PFSK-1 (cell line): ENCODE results near the gene CCL17.

Experiments used
- FOXP2 ChIP-seq: optimal IDR thresholded peaks from 2 replicates; pipeline ENCODE3; 2011; ENCODE audit warnings: borderline replicate concordance, control low read depth, inconsistent platforms; ENCODE audit not compliant: insufficient read depth; ENCODE audit errors: extremely low read length, extremely low read depth
- POLR2AphosphoS5 ChIP-seq: IDR thresholded peaks from 2 replicates; pipeline ENCODE4 v1.6.1; 2012; ENCODE audit warnings: low read depth, mild to moderate bottlenecking, control low read depth, low read length, moderate library complexity
- SIN3A ChIP-seq: IDR thresholded peaks from 2 replicates; pipeline ENCODE4 v1.6.1; 2012; ENCODE audit warnings: mild to moderate bottlenecking, low read length, moderate library complexity, borderline replicate concordance; ENCODE audit not compliant: insufficient read depth
- TAF1 ChIP-seq: IDR thresholded peaks from 2 replicates; pipeline ENCODE4 v1.6.1; 2012; ENCODE audit warnings: low read length, control low read depth, borderline replicate concordance; ENCODE audit not compliant: insufficient read depth
- TF ChIP-seq, protein P1 (sequence below), 2 experiments: IDR thresholded peaks; 2 replicates each; pipeline versions ENCODE4 v1.6.1 to v1.8.0; 2011 to 2012; ENCODE audit warnings: low read depth in 2 of 2, low read length in 2 of 2, control low read depth in 1 of 2, inconsistent platforms in 1 of 2, mild to moderate bottlenecking in 1 of 2, moderate library complexity in 1 of 2; ENCODE audit not compliant: insufficient read depth in 1 of 2

The CCL17 gene

DNA sequence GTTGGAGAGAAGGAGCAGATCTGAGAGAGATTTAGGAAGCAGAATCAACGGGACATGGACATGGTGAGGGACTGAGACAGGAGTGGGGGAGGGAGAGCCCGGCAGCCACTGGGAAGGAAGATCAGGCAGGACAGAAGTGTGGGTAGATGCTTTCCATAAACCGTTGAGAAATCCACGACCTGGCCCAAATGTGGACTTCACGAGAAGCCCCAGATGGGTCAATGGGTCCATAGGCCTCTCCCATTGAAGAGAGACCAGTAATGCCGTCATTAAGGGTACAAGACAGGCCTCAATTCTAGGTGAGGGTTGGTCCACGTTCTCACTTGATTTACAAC, 46.5 kb upstream of the CCL17 start:
- TF ChIP-seq FOXP2 (no peak), POLR2AphosphoS5 (no peak), SIN3A (no peak), TAF1 (no peak)
- TF ChIP-seq, protein P1, sequence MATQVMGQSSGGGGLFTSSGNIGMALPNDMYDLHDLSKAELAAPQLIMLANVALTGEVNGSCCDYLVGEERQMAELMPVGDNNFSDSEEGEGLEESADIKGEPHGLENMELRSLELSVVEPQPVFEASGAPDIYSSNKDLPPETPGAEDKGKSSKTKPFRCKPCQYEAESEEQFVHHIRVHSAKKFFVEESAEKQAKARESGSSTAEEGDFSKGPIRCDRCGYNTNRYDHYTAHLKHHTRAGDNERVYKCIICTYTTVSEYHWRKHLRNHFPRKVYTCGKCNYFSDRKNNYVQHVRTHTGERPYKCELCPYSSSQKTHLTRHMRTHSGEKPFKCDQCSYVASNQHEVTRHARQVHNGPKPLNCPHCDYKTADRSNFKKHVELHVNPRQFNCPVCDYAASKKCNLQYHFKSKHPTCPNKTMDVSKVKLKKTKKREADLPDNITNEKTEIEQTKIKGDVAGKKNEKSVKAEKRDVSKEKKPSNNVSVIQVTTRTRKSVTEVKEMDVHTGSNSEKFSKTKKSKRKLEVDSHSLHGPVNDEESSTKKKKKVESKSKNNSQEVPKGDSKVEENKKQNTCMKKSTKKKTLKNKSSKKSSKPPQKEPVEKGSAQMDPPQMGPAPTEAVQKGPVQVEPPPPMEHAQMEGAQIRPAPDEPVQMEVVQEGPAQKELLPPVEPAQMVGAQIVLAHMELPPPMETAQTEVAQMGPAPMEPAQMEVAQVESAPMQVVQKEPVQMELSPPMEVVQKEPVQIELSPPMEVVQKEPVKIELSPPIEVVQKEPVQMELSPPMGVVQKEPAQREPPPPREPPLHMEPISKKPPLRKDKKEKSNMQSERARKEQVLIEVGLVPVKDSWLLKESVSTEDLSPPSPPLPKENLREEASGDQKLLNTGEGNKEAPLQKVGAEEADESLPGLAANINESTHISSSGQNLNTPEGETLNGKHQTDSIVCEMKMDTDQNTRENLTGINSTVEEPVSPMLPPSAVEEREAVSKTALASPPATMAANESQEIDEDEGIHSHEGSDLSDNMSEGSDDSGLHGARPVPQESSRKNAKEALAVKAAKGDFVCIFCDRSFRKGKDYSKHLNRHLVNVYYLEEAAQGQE (IDR thresholded peaks at IDR 0.05; ENCODE audit: insufficient read depth in 1 of 2, low read depth in 2 of 2, low read length in 2 of 2), result no peak

DNA sequence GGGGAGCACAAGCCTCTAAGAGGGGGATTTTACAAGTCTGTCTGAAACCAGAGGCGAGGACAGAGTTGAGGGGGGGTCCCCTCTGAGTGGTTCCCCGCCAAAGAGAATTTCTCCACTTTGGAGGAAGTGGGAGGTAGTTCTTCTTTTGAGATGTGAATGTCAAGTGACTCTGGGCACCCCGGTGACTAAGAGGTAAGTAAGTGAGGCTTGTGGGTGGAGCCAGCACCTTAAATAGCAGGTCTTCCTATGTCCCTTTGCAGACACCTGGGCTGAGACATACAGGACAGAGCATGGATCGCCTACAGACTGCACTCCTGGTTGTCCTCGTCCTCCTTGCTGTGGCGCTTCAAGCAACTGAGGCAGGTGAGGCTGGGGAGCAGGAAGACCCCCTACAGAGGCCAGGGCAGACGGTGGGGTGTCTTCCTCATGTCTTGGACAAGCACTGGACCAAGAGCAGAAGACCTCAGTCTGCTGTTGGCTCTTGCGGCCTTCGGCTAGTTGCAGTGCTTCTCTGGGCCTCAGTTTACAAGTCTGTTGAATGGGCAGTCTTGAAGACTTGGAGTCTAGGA, 46.0 kb upstream of the CCL17 start, which contains the start of gene CCL22:
CCL22 (plus strand) TSS at position 257 of the 569 bp plus-strand sequence; CDS start at position 291, 34 bp downstream.
- TF ChIP-seq SIN3A (no peak), POLR2AphosphoS5 (no peak), FOXP2 (no peak), TAF1 (no peak)
- TF ChIP-seq, protein P1 (IDR thresholded peaks at IDR 0.05; ENCODE audit: insufficient read depth in 1 of 2, low read depth in 2 of 2, low read length in 2 of 2), result no peak

DNA sequence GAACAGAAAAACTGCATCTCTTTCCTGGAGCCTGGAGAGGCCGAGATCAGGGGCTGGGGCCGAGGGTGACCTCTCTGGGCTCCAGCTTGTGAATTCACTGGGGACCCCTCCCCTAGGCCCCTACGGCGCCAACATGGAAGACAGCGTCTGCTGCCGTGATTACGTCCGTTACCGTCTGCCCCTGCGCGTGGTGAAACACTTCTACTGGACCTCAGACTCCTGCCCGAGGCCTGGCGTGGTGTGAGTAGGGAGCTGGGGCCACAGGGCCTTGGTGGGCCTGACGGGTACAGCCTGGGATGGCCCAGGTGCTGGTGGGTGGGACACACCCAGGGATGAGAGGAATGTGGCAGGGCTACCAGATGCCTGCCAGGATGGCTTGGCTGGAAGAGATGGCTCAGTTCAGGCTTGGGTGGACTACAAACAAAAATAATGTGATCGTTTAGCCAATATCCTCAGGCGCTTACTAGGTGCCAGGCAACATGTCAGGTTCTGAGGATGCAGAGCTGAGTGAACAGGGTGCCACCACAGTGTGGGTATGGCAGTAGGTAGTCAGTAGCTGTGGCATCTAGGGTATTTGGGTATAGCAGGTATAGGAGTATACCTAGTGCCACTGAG, 44.1 kb upstream of the CCL17 start:
- TF ChIP-seq FOXP2 (no peak), SIN3A (no peak), TAF1 (no peak), POLR2AphosphoS5 (no peak)
- TF ChIP-seq, protein P1 (IDR thresholded peaks at IDR 0.05; ENCODE audit: insufficient read depth in 1 of 2, low read depth in 2 of 2, low read length in 2 of 2), result no peak

DNA sequence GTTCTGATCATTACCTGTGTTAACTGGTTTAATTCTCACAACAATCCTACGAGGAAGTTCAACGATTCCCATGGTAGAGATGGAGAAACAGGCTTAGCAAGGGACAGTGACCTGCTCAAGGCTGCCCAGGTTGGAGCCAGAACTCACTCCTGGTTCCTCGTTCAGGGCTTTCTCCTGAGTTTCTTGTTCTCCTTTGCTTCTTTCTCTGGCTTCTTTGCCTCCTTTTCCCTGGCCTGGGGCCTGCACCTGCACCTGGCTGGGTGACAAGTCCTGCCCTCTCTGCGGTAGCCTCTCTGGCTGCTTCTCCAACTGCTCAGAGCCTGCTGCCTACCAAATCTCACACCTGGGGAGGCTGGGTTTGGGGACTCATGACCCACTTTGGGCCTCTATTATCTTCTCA, 43.2 kb upstream of the CCL17 start:
- no peak for TF ChIP-seq TAF1
- TF ChIP-seq POLR2AphosphoS5, result no peak
- TF ChIP-seq SIN3A, result no peak
- TF ChIP-seq, protein P1 (IDR thresholded peaks at IDR 0.05; ENCODE audit: insufficient read depth in 1 of 2, low read depth in 2 of 2, low read length in 2 of 2), result no peak
- TF ChIP-seq FOXP2, result no peak

DNA sequence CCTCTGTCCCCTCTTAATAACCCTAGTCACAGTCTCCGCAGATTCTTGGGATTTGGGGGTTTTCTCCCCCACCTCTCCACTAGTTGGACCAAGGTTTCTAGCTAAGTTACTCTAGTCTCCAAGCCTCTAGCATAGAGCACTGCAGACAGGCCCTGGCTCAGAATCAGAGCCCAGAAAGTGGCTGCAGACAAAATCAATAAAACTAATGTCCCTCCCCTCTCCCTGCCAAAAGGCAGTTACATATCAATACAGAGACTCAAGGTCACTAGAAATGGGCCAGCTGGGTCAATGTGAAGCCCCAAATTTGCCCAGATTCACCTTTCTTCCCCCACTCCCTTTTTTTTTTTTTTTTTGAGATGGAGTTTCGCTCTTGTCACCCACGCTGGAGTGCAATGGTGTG, 40.4 kb upstream of the CCL17 start:
- TF ChIP-seq FOXP2 (no peak), SIN3A (no peak), TAF1 (no peak), POLR2AphosphoS5 (no peak)
- TF ChIP-seq, protein P1 (IDR thresholded peaks at IDR 0.05; ENCODE audit: insufficient read depth in 1 of 2, low read depth in 2 of 2, low read length in 2 of 2), result no peak
